ENCODE data around the gene MRPL46. TPM values are rescaled to one million over a fixed set of nuclear protein-coding genes. Genes with fewer than 3 reads are reported as not detected.
"Not testable (repeated sequence)": the region's sequence is repeated elsewhere in the genome, so short reads cannot be mapped to it uniquely, and the experiment has no call there.

The MRPL46 gene
- total RNA-seq, 2 donors from 2014 or later, result 32.0 to 40.4 TPM

DNA sequence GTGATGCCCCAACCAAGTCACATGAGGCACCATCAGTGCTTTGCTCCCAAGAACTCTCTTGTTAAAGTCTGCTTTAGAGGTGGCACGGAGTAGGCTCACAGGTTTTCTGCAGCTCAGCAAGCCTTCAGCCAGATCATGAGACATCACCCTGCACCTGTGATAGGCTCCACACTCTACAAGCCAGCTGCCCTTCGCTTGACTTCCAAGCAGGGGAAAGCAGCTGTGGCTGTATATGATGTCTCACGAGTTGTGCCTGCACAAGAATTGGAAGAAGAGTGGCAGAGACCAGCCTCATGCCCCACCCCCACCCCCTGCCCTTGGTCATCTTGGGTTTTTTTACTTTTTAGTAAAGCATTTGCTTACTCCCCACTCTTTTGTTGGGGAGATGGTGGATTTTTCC is 22.8 kb upstream of the MRPL46 start:
- no peaks in the 10 kb centered on the region for H3K9me3 Mint-ChIP-seq
- H3K4me3 Mint-ChIP-seq, result no peak overlapping the region
- H3K27ac Mint-ChIP-seq, result no peak overlapping the region
- ATAC-seq (no peak), DNase-seq (ENCODE audit: low spot score) (no peak)
- H3K36me3 Mint-ChIP-seq, result no peaks in the 10 kb centered on the region
- no peaks in the 10 kb centered on the region for H3K27me3 Mint-ChIP-seq
- peaks cover 0 to 4% of the 10 kb centered on the region in 2 donors for H3K4me1 Mint-ChIP-seq (ENCODE audit: low read depth in 2 of 2)

DNA sequence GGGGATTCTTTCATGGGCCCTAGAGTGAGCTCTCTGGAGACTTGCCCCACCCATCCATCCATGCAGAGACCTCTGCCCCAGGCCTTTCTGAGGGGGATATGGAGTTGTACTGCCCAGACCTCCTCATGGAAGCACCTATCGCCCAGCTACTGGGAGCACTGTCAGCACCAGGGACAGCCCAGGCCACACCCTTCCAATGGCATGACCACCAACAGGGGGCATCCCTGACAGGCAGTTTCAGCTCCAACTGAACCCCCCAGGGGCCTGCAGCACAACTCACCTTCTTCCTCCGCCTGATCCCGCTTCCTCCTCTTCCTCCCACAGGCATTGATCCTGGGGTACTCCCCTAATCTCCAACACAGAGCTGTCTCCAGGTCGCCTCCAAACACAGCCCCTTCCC is 22.1 kb upstream of the MRPL46 start:
- H3K27ac Mint-ChIP-seq, result no peak overlapping the region
- H3K4me1 Mint-ChIP-seq (ENCODE audit: low read depth in 2 of 2), result peaks cover 0 to 4% of the 10 kb centered on the region in 2 donors

DNA sequence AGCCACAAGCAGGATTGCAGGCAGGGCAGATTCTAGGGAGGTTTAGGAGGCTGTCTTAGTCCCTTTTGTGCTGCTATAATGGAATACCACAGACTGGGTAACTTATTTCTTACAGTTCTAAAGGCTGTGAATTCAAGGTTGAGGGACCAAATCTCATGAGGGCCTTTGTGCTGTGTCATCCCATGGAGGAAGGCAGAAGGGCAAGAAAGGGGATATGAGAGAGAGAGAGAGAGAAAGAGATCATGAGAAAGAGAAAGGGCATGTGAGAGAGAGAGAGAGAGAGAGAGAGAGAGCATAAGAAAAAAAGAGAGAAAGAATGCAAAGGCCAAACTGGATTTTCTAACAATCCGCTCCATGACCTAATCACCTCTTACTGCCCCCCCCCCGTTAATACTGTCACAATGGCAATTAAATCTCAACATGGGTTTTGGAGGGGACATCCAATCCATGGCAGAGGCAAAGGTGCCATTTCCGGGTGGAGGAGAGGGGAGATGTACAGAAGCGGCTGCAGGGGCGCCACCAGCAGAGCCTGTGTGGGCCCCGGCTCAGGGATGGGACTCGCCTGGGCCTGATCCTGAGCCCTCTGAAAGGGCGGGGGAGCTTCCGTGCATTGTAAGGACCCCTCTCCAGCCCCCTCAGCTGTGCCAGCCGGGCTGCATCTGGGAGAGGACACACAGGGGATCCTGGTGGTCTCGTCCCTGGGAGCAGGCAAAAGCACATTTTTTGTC is 20.8 kb upstream of the MRPL46 start:
- H3K27me3 Mint-ChIP-seq, result no peaks in the 10 kb centered on the region
- H3K4me3 Mint-ChIP-seq, result no peak overlapping the region
- peaks cover 0 to 4% of the 10 kb centered on the region in 2 donors for H3K4me1 Mint-ChIP-seq (ENCODE audit: low read depth in 2 of 2)
- ATAC-seq (no peak), DNase-seq (ENCODE audit: low spot score) (no peak)
- no peaks in the 10 kb centered on the region for H3K36me3 Mint-ChIP-seq
- H3K9me3 Mint-ChIP-seq, result no peaks in the 10 kb centered on the region
- no peak overlapping the region for H3K27ac Mint-ChIP-seq

More for the DNA sequence above, 22.1 kb upstream of the MRPL46 start:
- DNase-seq (ENCODE audit: low spot score) (no peak), ATAC-seq (peak in 1 of 2 donors; percentile 23)
- Mint-ChIP-seq H3K9me3 (no peaks in the 10 kb centered on the region), H3K36me3 (no peaks in the 10 kb centered on the region), H3K4me3 (no peak overlapping the region), H3K27me3 (no peaks in the 10 kb centered on the region)

- Mint-ChIP-seq H3K36me3 (no peaks in the 10 kb centered on the region), H3K27me3 (no peaks in the 10 kb centered on the region), H3K4me1 (ENCODE audit: low read depth in 2 of 2) (peaks cover 0 to 4% of the 10 kb centered on the region in 2 donors), H3K27ac (no peak overlapping the region), H3K4me3 (no peak overlapping the region), H3K9me3 (no peaks in the 10 kb centered on the region)
- no peak for ATAC-seq
- DNase-seq (ENCODE audit: low spot score), result no peak
These were observed 20.1 kb upstream of the MRPL46 start for GRCh38 chr15:88487178-88487795.

- H3K4me3 Mint-ChIP-seq, result no peak overlapping the region
- no peak overlapping the region for H3K27ac Mint-ChIP-seq
- no peak for ATAC-seq
These were observed 17.6 kb upstream of the MRPL46 start for GRCh38 chr15:88484682-88485331.

DNA sequence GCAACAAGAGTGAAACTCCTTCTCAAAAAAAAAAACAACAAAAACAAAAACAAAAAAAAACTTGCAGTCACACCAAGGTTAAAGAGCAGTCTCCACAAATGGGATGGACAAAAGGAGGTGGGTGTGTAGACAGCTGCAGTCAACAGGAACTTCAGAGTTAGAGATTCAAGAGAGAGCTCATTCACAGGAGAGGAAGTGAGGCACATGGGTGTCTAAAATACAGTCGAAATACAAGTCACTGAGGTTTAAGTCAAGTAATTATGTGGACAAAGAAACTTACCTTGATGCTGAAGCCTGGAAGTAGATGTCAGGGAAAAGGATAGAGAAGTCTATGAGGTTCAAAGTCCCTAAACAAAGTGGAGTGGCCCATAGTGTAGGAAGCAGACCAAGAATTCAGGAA is 15.1 kb upstream of the MRPL46 start:
- Mint-ChIP-seq H3K27ac (no peak overlapping the region), H3K36me3 (peaks cover 5% of the 10 kb centered on the region), H3K9me3 (no peaks in the 10 kb centered on the region), H3K4me1 (ENCODE audit: low read depth in 2 of 2) (peaks cover 0 to 2% of the 10 kb centered on the region in 2 donors), H3K27me3 (no peaks in the 10 kb centered on the region), H3K4me3 (no peak overlapping the region)
- DNase-seq (ENCODE audit: low spot score) (no peak), ATAC-seq (no peak)

More at GRCh38 chr15:88484682-88485331, 17.6 kb upstream of the MRPL46 start:
- Mint-ChIP-seq H3K36me3 (no peaks in the 10 kb centered on the region), H3K27me3 (no peaks in the 10 kb centered on the region), H3K9me3 (no peaks in the 10 kb centered on the region), H3K4me1 (ENCODE audit: low read depth in 2 of 2) (peaks cover 0 to 4% of the 10 kb centered on the region in 2 donors)
- no peak for DNase-seq (ENCODE audit: low spot score)

- Mint-ChIP-seq H3K9me3 (no peaks in the 10 kb centered on the region), H3K4me3 (no peak overlapping the region), H3K36me3 (peaks cover 10% of the 10 kb centered on the region), H3K4me1 (ENCODE audit: low read depth in 2 of 2) (no peaks in the 10 kb centered on the region), H3K27ac (no peak overlapping the region), H3K27me3 (no peaks in the 10 kb centered on the region)
- DNase-seq (ENCODE audit: low spot score), result no peak
- no peak for ATAC-seq
These were observed 13.8 kb upstream of the MRPL46 start for GRCh38 chr15:88480981-88481380.

GRCh38 chr15:88479169-88479568 is 12.0 kb upstream of the MRPL46 start:
- ATAC-seq, result no peak

GRCh38 chr15:88477904-88478303 is 10.7 kb upstream of the MRPL46 start:
- H3K4me3 Mint-ChIP-seq, result no peak overlapping the region
- no peak for ATAC-seq
- no peaks in the 10 kb centered on the region for H3K9me3 Mint-ChIP-seq
- H3K27me3 Mint-ChIP-seq, result no peaks in the 10 kb centered on the region
- H3K27ac Mint-ChIP-seq, result no peak overlapping the region
- no peak for DNase-seq (ENCODE audit: low spot score)
- peaks cover 10% of the 10 kb centered on the region for H3K36me3 Mint-ChIP-seq
- H3K4me1 Mint-ChIP-seq (ENCODE audit: low read depth in 2 of 2), result no peaks in the 10 kb centered on the region

More at GRCh38 chr15:88479169-88479568, 12.0 kb upstream of the MRPL46 start:
- H3K4me3 Mint-ChIP-seq, result no peak overlapping the region
- no peaks in the 10 kb centered on the region for H3K27me3 Mint-ChIP-seq
- no peaks in the 10 kb centered on the region for H3K4me1 Mint-ChIP-seq (ENCODE audit: low read depth in 2 of 2)
- H3K36me3 Mint-ChIP-seq, result peaks cover 10% of the 10 kb centered on the region
- no peaks in the 10 kb centered on the region for H3K9me3 Mint-ChIP-seq
- H3K27ac Mint-ChIP-seq, result no peak overlapping the region
- no peak for DNase-seq (ENCODE audit: low spot score)

DNA sequence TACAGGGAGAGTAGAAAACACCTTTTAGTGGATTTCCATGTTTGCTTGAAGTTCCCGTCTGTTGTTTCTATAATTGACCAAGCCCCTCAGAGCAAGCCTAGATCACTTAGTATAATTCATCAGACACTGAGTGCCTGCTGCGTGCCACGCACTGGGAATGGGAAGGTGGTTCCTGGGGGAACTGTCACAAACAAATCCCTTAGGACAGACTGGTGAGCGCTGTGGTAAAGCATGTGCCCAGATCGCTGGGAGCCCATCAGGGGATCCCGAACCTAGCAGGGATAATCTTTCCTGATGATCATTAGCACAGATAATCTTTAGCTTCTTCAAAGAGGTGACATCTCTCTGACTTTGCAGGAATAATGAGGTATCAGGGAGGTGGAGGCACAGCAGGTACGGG is 9.9 kb upstream of the MRPL46 start:
- DNase-seq (ENCODE audit: low spot score) (no peak), ATAC-seq (no peak)
- no peaks in the 10 kb centered on the region for H3K9me3 Mint-ChIP-seq
- H3K4me3 Mint-ChIP-seq, result no peak overlapping the region
- H3K4me1 Mint-ChIP-seq (ENCODE audit: low read depth in 2 of 2), result peaks cover 1 to 6% of the 10 kb centered on the region in 2 donors
- H3K36me3 Mint-ChIP-seq, result peaks cover 13% of the 10 kb centered on the region
- H3K27ac Mint-ChIP-seq, result no peak overlapping the region
- H3K27me3 Mint-ChIP-seq, result no peaks in the 10 kb centered on the region

DNA sequence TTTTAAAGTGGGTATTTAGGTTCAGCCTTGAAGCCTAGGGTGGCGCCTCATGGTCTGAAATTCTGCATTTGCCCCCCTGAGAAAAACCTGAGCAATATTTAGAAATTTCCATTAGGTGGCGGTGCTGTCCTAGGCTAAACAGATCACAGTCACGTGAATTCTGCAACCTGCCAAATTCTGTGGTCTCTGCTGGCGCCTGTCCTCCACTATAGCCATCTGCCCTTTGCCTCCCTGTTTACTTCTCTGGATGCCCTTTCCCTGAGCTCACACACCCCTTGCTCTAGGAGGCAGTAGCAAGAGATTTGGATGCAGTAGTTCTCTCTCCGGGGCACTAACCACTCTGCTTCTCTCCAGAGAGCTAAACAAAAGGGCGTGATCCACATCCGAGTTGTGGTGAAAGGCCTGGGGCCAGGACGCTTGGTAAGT is 9.5 kb upstream of the MRPL46 start:
- no peak for ATAC-seq
- H3K9me3 Mint-ChIP-seq, result no peaks in the 10 kb centered on the region
- H3K27me3 Mint-ChIP-seq, result no peaks in the 10 kb centered on the region
- peaks cover 18% of the 10 kb centered on the region for H3K36me3 Mint-ChIP-seq
- H3K27ac Mint-ChIP-seq, result no peak overlapping the region
- H3K4me3 Mint-ChIP-seq, result no peak overlapping the region
- peaks cover 5 to 11% of the 10 kb centered on the region in 2 donors for H3K4me1 Mint-ChIP-seq (ENCODE audit: low read depth in 2 of 2)
- DNase-seq (ENCODE audit: low spot score), result no peak

DNA sequence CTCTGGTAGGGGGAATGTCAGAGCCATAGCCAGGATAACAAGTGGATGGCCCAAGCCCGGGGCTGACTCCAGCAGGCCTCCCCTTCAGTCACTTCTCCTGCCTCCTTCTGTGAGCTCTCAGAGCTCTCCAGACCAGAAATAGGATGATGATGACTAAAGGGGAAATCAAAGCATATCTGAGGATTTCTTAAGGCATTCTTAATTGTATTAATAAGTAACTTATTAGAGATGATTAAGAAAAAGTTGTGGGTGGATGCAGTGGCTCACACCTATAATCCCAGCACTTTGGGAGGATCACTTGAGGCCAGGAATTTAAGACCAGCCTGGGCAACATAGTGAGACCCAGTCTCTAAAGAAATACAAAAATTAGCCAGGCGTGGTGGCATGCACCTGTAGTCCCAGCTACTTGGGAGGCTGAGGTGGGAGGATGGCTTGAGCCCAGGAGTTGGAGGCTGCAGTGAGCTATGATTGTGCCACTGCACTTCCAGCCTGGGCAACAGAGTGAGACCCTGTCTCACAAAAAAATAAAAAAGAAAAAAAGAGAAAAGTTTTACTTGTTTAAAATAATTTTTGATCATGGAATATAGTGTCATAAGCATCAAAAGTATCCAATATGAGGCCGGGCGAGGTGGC is 6.6 kb upstream of the MRPL46 start:
- H3K9me3 Mint-ChIP-seq; H3K27ac Mint-ChIP-seq; H3K27me3 Mint-ChIP-seq; ATAC-seq; DNase-seq (ENCODE audit: low spot score); H3K4me3 Mint-ChIP-seq: not testable (repeated sequence)
- Mint-ChIP-seq H3K36me3 (peaks cover 15% of the 10 kb centered on the region), H3K4me1 (ENCODE audit: low read depth in 2 of 2) (peaks cover 5 to 12% of the 10 kb centered on the region in 2 donors)

DNA sequence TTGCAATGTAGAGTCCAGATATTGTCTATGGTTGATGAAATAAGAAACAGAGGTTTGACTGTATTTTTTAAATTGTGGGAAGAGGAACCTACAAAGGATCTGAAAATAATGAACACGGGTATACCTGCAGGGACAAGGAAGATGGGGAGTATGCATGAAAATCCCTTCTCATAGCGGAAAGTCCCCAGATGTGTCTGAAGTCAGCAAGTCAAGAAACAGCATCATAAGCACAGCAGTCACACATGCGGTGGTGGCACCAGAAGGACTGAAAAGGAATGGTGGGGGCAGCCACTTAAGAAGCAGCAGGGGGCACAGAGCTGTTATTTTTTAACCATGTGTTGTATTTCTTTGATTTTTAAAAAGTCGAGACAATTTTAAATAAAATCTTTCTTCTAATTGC is 5.0 kb upstream of the MRPL46 start:
- ATAC-seq (no peak), DNase-seq (ENCODE audit: low spot score) (no peak)
- Mint-ChIP-seq H3K27ac (peak overlapping the region in 1 of 2 donors; percentile 47), H3K27me3 (no peaks in the 10 kb centered on the region), H3K4me3 (peak overlapping the region; percentile 50), H3K36me3 (peaks cover 14% of the 10 kb centered on the region), H3K4me1 (ENCODE audit: low read depth in 2 of 2) (peaks cover 13 to 19% of the 10 kb centered on the region in 2 donors), H3K9me3 (no peaks in the 10 kb centered on the region)

Data from natural killer cell treated with Interleukin-12 subunit alpha and Interleukin-12 subunit beta and Interleukin-15 and Interleukin-18, amount 100 ng/mL, for 72 hours (primary cell).